ENCODE data around the gene EXOSC3. TPM values are rescaled to one million over a fixed set of nuclear protein-coding genes. Genes with fewer than 3 reads are reported as not detected.
"Not testable (repeated sequence)": the region's sequence is repeated elsewhere in the genome, so short reads cannot be mapped to it uniquely, and the experiment has no call there.

The EXOSC3 gene
- total RNA-seq, 6 donors from 2014 or later, result 8.0 to 49.8 (median 35.1) TPM

DNA sequence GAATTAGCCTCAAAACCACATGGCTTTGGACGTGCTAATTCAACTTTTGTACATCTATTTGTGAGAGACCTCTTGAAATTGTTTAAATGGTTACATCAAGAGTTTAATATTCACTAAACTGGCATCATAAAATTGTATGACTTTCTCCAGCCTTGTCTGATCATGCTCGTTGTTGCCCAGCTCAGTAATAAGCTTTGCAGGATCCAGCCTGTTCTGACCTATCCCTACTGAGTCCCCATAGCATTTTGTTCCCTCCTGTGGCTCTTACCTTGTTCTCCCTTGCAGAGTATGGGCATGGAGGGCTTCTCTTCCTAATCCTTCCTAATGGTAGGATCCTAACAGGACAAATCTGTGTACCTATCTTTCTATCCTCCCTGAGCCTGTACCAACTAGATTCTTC, 6.3 kb downstream of the EXOSC3 start:
- Histone ChIP-seq H3K4me3 (no peak overlapping the region), H3K27me3 (no peaks in the 10 kb centered on the region), H3K9me3 (no peaks in the 10 kb centered on the region), H3K27ac (no peak overlapping the region), H3K4me1 (peaks cover 0 to 17% (median 3%) of the 10 kb centered on the region in 4 donors), H3K36me3 (peaks cover 26 to 96% (median 58%) of the 10 kb centered on the region in 4 donors)
- 66% methylated on average over 2 of the region's 2 CpGs for WGBS, 2 donors
- ATAC-seq (ENCODE audit: low FRiP score in 2 of 2) (no peak), DNase-seq (no peak)
- TF ChIP-seq, protein P1, sequence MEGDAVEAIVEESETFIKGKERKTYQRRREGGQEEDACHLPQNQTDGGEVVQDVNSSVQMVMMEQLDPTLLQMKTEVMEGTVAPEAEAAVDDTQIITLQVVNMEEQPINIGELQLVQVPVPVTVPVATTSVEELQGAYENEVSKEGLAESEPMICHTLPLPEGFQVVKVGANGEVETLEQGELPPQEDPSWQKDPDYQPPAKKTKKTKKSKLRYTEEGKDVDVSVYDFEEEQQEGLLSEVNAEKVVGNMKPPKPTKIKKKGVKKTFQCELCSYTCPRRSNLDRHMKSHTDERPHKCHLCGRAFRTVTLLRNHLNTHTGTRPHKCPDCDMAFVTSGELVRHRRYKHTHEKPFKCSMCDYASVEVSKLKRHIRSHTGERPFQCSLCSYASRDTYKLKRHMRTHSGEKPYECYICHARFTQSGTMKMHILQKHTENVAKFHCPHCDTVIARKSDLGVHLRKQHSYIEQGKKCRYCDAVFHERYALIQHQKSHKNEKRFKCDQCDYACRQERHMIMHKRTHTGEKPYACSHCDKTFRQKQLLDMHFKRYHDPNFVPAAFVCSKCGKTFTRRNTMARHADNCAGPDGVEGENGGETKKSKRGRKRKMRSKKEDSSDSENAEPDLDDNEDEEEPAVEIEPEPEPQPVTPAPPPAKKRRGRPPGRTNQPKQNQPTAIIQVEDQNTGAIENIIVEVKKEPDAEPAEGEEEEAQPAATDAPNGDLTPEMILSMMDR (IDR thresholded peaks at IDR 0.05), result no peak
- TF ChIP-seq EP300 (IDR thresholded peaks at IDR 0.05) (no peak), POLR2AphosphoS5 (IDR thresholded peaks at IDR 0.05) (no peak), POLR2A (IDR thresholded peaks at IDR 0.05) (no peak)

- ATAC-seq (ENCODE audit: low FRiP score in 2 of 2) (no peak), DNase-seq (no peak)
- 88 to 89% methylated on average over 5 of the region's 5 CpGs for WGBS, 2 donors
- TF ChIP-seq, protein P1 (IDR thresholded peaks at IDR 0.05), result no peak
- TF ChIP-seq EP300 (IDR thresholded peaks at IDR 0.05) (no peak), POLR2AphosphoS5 (IDR thresholded peaks at IDR 0.05) (no peak), POLR2A (IDR thresholded peaks at IDR 0.05) (no peak)
- no peaks in the 10 kb centered on the region for H3K4me1 ChIP-seq
- no peak overlapping the region for H3K27ac ChIP-seq
- H3K9me3 ChIP-seq, result no peaks in the 10 kb centered on the region
- H3K4me3 ChIP-seq, result no peak overlapping the region
- H3K27me3 ChIP-seq, result no peaks in the 10 kb centered on the region
- H3K36me3 ChIP-seq, result peaks cover 20 to 95% (median 51%) of the 10 kb centered on the region in 4 donors
Measured at GRCh38 chr9:37776328-37776727, 8.5 kb downstream of the EXOSC3 start.

DNA sequence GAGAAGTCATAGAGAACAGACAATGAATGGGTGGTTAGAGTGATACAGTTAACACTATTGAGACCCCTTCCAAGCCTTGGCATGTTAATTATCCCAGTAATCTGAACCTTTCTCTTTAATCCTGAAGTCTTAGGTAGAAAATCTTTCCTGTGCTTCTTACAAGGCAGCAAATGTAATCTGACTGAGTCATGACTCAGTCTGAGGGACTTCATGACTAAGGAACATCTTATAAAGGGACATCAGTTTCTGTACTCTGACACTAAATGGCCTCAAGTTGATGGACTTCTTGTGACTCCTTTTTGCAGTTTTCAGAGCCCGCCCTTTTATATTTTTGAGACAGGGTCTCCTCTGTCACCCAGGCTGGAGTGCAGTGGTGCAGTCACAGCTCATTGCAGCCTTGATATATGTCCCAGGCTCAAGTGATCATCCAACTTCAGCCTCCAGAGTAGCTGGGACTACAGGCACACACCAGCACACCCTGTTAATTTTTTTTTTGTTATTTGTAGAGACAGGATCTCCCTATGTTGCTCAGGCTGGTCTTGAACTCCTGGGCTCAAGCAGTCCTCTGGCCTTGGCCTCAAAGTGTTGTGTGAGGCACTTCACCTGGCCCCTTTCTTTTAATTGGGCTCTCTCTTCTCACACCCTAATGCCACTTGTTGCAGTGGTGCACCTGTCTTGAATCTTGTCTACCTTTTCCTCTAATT, 9.5 kb downstream of the EXOSC3 start:
- no peak for DNase-seq
- TF ChIP-seq, protein P1 (IDR thresholded peaks at IDR 0.05), result no peak
- TF ChIP-seq POLR2AphosphoS5 (IDR thresholded peaks at IDR 0.05) (no peak), EP300 (IDR thresholded peaks at IDR 0.05) (no peak), POLR2A (IDR thresholded peaks at IDR 0.05) (no peak)
- no peak overlapping the region for H3K4me3 ChIP-seq
- no peak overlapping the region for H3K27ac ChIP-seq
- no peaks in the 10 kb centered on the region for H3K27me3 ChIP-seq
- H3K9me3 ChIP-seq, result no peaks in the 10 kb centered on the region
- WGBS, 2 donors, result 91 to 100% methylated on average over 1 of the region's 1 CpG
- no peaks in the 10 kb centered on the region for H3K4me1 ChIP-seq
- no peak for ATAC-seq (ENCODE audit: low FRiP score in 2 of 2)
- H3K36me3 ChIP-seq, result peaks cover 14 to 95% (median 45%) of the 10 kb centered on the region in 4 donors

GRCh38 chr9:37769995-37770394, 14.9 kb downstream of the EXOSC3 start:
- no peaks in the 10 kb centered on the region for H3K9me3 ChIP-seq
- H3K27ac ChIP-seq, result no peak overlapping the region
- H3K36me3 ChIP-seq, result peaks cover 0 to 59% (median 11%) of the 10 kb centered on the region in 4 donors
- no peaks in the 10 kb centered on the region for H3K4me1 ChIP-seq
- DNase-seq, result no peak
- no peak overlapping the region for H3K4me3 ChIP-seq
- TF ChIP-seq POLR2A (IDR thresholded peaks at IDR 0.05) (no peak), EP300 (IDR thresholded peaks at IDR 0.05) (no peak), POLR2AphosphoS5 (IDR thresholded peaks at IDR 0.05) (no peak)
- TF ChIP-seq, protein P1 (IDR thresholded peaks at IDR 0.05), result no peak
- 92 to 97% methylated on average over 3 of the region's 3 CpGs for WGBS, 2 donors
- H3K27me3 ChIP-seq, result no peaks in the 10 kb centered on the region
- no peak for ATAC-seq (ENCODE audit: low FRiP score in 2 of 2)

GRCh38 chr9:37769306-37769705, 15.6 kb downstream of the EXOSC3 start:
- Histone ChIP-seq H3K36me3 (peaks cover 4 to 60% (median 11%) of the 10 kb centered on the region in 4 donors), H3K4me1 (no peaks in the 10 kb centered on the region), H3K27me3 (no peaks in the 10 kb centered on the region), H3K9me3 (no peaks in the 10 kb centered on the region), H3K27ac (no peak overlapping the region), H3K4me3 (no peak overlapping the region)
- no peak for ATAC-seq (ENCODE audit: low FRiP score in 2 of 2)
- no peak for TF ChIP-seq POLR2AphosphoS5 (IDR thresholded peaks at IDR 0.05)
- TF ChIP-seq POLR2A (IDR thresholded peaks at IDR 0.05), result no peak
- no peak for TF ChIP-seq EP300 (IDR thresholded peaks at IDR 0.05)
- TF ChIP-seq, protein P1 (IDR thresholded peaks at IDR 0.05), result no peak
- WGBS, 2 donors, result 67 to 84% methylated on average over 5 of the region's 5 CpGs
- DNase-seq, result no peak

DNA sequence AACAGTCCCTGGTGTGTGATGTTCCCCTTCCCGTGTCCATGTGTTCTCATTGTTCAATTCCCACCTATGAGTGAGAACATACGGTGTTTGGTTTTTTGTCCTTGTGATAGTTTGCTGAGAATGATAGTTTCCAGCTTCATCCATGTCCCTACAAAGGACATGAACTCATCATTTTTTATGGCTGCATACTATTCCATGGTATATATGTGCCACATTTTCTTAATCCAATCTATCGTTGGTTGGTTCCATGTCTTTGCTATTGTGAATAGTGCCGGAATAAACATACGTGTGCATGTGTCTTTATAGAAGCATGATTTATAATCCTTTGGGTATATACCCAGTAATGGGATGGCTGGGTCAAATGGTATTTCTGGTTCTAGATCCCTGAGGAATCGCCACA, 19.6 kb downstream of the EXOSC3 start:
- H3K4me1 ChIP-seq; H3K27me3 ChIP-seq; ATAC-seq (ENCODE audit: low FRiP score in 2 of 2); H3K9me3 ChIP-seq; H3K4me3 ChIP-seq; H3K27ac ChIP-seq; DNase-seq: not testable (repeated sequence)
- 82 to 99% methylated on average over 6 of the region's 6 CpGs for WGBS, 2 donors
- H3K36me3 ChIP-seq, result peaks cover 0 to 30% (median 4%) of the 10 kb centered on the region in 4 donors

Measured in upper lobe of left lung (tissue), 6 donors.